Measurements from ENCODE around the gene GRK1.
"Not testable (repeated sequence)": the region's sequence is repeated elsewhere in the genome, so short reads cannot be mapped to it uniquely, and the experiment has no call there.

Gene GRK1

DNA sequence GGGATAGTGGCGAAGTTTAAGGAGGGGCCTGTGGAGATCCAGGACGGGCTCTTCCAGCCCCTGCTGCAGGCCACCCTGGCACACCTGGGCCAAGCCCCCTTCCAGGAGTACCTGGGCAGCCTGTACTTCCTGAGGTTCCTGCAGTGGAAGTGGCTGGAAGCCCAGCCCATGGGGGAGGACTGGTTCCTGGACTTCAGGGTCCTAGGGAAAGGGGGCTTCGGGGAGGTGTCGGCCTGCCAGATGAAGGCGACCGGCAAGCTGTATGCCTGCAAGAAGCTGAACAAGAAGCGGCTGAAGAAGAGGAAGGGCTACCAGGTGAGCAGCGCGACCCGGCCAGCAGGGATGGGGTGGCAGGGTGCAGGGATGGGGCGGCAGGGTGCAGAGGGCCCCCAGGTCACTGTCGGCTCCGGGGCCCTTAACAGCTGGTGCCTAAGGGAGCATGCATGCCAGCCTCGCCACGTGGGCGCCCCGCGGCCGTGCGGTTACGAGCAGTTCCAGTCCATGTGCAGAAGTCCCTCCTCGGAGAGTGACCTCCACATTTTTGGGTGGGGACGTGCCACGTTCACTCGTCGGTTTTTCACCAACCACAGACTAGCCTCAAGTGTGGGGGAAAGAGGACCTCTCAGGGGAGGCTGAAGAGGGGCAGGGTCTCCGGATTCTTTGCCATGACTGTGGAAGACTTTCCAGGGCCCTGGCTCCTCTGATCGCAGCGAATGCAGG, 912 bp downstream of the GRK1 start:
- no peak for DNase-seq

- DNase-seq: no peak
These were observed 1.5 kb downstream of the GRK1 start for GRCh38 chr13:113668491-113668971.

DNA sequence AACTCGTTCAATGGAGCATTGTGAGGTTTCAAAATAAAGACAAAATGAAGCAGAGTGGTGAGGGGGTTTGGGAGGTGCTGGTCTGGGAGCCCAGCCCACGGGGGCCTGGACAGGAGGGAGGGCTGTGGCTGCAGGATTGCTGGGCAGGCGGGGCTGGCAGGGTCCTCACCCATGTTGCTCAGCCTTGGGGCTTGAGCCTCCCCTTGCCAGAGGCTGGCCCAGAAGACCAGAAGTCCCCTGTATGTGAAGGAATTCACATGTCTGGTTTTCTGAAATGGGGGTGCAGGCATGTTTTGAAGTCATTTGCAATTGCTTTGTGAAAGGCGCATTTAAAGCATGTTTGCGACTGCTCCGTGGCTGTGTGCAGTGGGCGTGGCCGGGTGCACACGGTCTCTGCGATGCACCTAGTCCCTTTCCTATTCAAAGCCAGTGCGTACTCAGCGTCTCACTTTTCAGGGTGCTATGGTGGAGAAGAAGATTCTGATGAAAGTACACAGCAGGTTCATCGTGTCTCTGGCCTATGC, 2.3 kb downstream of the GRK1 start:
- DNase-seq: no peak

GRCh38 chr13:113669755-113670341, 2.8 kb downstream of the GRK1 start:
- DNase-seq: no peak

DNA sequence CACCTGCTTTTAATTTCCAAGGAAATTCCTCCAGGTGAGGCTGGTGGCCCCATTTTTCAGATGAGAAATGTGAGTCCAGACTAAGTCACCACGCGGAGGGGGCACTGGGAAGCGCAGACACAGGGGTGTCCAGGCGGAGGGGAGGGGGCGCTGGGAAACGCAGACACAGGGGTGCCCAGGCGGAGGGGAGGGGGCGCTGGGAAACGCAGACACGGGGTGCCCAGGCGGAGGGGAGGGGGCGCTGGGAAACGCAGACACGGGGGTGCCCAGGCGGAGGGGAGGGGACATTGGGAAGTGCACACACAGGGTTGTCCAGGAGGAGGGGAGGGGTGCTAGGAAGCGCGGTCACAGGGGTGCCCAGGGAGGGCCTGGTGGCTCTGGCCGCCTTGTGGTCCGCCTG, 3.5 kb downstream of the GRK1 start:
- no peak for DNase-seq

- DNase-seq: no peak
These were observed 4.3 kb downstream of the GRK1 start for GRCh38 chr13:113671066-113672001.

- DNase-seq: peak; percentile 7
These were observed 5.1 kb downstream of the GRK1 start for GRCh38 chr13:113672002-113672651.

GRCh38 chr13:113722921-113723320, 55.9 kb downstream of the GRK1 start:
- DNase-seq: no peak

DNA sequence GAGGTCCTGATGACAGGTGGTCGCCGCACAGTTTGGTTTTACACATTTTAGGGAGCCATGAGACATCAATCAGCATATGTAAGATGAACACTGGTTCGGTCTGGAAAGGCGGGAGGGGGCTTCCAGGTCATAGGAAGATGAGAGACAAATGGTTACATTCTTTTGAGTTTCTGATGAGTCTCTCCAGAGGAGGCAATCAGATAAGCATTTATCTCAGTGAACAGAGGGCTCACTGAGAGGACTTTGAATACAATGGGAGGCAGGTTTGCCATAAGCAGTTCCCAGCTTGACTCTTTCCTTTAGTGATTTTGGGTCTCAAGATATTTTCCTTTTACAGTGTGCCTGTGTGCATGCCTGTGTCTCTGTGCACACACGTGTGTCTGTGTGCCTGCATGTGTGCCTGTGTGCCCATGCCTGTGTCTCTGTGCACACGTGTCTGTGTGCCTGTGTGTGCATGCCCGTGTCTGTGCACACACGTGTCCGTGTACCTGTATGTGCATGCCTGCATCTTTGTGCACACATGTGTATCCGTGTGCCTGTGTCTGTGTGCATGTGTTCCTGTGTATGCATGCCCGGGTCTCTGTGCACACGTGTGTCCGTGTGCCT, 56.5 kb downstream of the GRK1 start:
- DNase-seq: no peak

GRCh38 chr13:113724016-113724758, 57.2 kb downstream of the GRK1 start:
- no peak for DNase-seq

DNA sequence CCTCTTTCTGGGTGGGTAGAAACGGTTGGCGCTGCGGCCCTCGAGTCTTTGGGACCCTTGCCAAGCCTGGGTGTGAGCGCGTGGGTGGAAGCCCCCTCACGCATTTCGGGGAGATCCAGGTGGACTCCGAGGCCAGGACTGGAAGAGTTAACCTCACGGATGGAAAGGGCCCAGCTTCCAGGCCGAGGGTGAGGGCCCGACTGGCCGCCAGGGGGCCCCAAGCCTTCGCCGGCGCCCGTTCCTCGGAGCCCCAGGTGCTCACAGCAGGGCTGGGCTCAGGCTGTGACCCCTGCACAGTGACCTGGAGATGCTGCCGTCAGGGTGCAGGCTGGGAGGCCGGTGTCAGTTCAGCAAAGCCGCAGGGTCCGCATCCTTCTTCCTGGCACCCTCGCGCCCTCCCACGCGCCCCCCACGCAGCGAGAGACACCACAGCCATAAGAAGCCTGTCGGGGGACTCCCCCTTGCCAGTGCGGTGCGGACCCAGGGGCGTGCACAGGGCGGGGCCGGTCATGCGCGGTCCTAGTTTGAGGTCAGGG, 57.8 kb downstream of the GRK1 start:
- DNase-seq: peak; percentile 58

- not testable (repeated sequence) for DNase-seq
These were observed 58.5 kb downstream of the GRK1 start for GRCh38 chr13:113725329-113726105.

DNA sequence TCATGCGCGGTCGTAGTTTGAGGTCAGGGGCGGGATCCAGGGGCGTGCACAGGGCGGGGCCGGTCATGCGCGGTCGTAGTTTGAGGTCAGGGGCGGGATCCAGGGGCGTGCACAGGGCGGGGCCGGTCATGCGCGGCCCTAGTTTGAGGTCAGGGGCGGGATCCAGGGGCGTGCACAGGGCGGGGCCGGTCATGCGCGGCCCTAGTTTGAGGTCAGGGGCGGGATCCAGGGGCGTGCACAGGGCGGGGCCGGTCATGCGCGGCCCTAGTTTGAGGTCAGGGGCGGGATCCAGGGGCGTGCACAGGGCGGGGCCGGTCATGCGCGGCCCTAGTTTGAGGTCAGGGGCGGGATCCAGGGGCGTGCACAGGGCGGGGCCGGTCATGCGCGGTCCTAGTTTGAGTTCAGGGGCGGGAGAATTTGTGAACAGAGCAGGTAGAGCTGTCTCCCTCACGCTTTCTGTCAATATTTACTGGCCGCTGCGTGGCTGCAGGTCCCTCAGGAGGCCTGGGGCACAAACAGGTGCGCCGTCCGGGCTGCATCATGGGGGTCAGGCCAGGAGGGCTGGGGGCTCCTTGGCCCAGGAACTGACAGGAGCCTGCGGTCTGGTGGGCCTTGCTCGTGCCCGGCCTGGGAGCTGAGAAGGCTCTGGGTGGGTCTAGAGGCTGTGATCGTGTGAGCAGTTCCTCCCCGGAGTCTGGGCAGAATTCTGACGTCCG, 59.2 kb downstream of the GRK1 start:
- DNase-seq: not testable (repeated sequence)

DNA sequence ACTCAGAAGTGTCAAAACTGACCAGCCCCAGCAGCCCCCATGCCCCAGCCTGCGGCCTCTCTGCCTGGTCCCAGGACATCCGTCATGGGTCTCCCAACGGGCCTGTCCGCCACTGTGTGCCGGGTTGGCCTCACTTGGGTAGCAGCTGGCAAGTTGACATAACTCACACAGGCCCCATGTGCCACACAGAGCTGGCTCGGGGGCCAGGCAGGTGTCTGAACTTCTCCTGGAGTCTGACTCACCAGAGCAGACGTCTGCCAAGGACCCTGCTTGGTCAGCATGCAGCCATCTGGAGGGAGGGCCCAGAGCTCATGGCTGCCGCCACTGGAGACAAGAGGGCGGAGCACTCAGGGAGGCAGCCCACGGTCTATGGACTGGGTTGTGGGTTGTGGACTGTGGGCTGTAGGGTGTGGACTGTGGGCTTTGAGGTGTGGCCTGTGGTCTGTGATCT, 60.0 kb downstream of the GRK1 start:
- DNase-seq: peak; percentile 18

- no peak for DNase-seq
These were observed 61.6 kb downstream of the GRK1 start for GRCh38 chr13:113728571-113729054.

DNA sequence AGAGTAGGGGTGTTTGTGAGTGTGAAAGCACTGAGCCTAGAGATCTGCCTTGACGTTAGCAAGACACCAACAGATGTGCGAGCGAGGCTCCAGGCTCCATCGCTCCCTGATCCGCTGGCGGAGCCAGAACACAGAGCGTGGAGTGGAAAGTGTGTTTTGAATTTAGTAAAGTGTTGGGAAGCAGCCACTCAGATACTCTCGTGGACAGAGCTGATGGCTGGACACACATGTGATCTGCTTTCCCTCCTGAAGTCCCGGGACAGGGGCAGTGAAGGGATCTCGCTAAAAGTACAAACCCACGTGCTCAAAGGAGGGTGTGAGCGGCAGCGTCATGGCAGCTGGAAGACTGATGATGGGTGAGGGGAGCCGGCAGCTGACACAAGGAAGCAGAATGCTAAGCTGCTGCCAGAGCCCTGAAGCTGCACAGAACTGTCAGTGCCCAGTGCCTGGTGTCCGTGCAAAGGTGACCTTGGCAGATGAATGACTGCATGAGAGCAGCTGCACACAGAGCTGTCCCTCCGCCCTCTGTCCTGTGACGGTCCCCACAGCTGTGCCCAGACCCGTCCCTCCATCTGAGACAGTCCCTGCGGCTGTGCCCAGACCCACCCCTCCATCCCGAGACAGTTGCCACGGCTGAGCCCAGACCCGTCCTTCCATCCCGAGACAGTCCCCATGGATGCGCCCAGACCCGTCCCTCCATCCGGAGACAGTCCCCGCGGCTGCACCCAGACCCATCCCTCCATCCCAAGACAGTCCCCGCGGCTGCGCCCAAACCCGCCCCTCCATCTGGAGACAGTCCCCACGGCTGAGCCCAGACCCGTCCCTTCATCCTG, 62.4 kb downstream of the GRK1 start:
- DNase-seq: no peak

GRCh38 chr13:113730258-113730691, 63.3 kb downstream of the GRK1 start:
- no peak for DNase-seq

DNA sequence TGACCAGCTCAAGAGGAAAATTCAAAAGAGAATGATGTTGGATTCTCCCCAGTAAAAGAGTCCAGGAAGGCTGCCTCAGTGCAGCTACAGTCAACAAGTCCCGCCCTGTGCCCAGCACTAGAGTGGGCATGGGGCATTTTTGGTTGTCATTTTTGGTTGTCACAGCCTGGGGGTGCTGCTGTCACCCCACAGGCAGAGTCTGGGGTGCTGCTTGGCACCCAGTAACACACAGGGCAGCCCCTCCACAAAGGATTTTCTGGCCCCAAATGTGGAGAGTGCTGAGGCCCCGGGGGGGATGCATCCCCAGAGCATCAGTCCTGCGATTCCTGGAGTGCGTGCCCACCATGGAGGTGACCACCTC, 63.8 kb downstream of the GRK1 start:
- DNase-seq: no peak
